ENCODE results near the gene ALDH3B1.

ALDH3B1 gene

DNA sequence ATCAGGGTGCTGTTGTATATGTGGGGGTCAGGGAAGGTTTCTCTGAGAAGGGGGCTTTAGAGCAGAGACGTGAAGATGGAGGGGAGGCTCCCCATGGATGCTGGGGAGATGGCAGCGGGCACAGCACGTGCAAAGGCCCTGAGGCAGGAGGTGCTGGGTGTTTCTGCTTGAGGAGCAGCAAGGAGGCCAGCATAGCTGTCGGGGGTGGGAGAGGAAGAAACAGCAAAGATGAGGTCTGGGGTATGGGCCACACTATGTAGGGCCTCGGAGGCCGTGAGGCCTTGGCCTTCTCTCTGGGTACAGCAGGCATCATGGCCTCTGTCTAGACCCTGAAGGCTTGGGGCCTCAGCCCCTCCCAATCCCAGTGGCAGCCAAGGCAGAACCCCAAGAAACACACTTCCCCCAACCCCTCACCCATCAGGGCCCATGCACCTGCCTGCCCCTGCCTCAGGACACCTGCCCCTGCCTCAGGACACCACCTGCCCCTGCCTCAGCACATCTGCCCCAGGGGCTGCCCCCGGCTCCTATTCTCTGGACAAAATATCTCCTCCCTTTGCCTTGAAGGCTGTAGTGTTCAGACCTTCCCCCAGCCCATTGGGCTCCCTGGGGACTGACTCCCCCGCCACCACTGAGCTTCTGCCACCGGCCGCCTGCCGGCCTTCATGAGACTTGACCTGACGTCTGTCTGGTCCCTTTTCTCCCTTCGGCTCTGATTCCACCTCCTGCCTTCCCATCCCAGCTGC is 6.2 kb downstream of the ALDH3B1 start:
- TF ChIP-seq CTCF (IDR thresholded peaks at IDR 0.05): no peak

DNA sequence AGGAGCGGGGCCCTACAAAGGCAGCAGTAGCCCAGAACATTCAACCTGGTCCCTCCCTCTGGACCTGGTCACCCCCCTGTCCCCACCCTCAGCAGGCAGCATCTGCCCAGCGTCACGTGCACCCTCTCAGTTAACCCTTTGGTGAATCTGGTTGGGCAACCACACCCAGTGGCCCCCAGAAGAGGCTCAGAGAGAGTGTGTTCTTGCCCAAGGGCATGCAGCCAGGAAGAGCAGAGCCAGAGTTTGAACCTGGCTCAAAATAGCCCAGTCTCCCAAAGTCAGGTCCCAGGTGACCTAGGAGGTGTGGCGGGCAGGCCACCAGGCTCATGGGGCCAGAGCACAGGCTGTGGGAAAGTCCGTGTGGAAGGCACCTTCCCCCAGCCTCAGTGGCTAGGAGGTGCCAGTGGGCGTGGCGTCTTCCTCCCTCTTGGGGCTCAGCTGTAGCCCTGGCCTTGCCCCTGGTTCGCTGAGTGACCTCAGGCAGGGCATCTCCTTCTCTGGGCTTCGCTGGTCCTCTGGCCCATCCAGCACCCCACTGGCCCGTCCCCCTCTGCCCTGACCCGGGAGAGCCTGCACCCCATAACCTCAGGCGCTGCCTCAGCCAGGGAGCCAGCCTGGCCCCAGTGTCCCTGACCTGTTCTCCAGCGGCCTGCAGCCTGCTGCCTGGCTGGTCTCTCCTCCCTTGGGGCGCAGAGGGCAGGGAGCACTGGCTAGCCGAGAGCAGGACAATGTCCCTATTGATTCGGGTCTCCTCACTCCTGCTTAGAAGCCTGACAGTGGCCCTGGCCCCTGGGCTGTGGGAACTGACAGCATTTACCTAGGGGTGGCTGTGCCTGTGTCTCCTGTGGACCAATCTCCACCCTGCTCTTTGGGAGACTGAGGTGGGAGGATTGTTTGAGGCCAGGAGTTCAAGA is 7.0 kb downstream of the ALDH3B1 start:
- no peak for TF ChIP-seq CTCF (IDR thresholded peaks at IDR 0.05)

DNA sequence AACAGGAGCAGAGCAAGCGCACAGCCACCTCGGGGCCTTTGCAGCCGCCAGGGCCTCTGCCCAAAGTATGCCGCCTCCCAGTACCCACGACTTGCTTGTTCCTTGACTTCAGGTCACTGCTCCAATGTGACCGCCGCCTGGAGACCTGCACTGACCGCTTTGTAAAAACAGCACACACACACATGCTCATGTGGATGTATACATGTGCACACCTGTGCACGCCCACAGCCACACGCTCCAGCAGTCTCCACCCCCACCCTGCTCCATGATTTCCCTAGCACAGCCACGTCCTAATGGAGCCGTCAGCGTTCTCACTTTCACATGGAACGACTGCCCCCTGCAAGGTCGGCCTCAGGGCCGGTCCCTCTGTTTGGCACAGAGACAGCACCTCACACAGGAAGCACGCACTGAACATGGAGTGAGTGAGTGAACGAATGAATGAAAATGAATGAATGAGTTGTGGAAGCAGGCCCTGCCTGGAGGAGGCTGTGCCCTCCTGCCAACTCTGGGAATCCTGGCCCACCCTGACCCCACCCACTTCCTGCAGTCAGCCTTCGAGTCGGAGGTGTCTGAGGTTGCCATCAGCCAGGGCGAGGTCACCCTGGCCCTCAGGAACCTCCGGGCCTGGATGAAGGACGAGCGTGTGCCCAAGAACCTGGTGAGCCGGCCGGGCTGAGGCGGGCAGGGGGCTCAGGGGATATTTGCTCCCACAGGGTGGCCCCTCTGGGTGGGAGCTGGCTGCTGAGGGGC is 8.0 kb downstream of the ALDH3B1 start:
- TF ChIP-seq CTCF (IDR thresholded peaks at IDR 0.05): no peak

DNA sequence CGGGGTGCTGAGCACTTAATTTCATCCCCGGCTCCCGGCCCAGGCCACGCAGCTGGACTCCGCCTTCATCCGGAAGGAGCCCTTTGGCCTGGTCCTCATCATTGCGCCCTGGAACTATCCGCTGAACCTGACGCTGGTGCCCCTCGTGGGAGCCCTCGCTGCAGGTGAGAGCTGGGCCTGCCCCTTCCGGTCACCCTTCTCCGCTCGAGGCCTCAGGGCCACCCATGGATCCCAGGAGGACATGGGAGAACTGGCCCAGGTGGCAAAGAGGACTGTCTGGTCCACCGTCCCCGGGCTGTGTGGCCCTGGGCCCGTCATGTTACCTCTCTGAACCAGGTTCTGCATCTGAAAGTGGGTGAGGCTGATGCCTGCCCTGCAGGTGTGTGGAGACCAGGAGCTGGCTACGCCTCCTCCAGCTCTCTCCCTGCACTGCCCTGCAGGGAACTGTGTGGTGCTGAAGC is 8.6 kb downstream of the ALDH3B1 start:
- TF ChIP-seq CTCF (IDR thresholded peaks at IDR 0.05): no peak

DNA sequence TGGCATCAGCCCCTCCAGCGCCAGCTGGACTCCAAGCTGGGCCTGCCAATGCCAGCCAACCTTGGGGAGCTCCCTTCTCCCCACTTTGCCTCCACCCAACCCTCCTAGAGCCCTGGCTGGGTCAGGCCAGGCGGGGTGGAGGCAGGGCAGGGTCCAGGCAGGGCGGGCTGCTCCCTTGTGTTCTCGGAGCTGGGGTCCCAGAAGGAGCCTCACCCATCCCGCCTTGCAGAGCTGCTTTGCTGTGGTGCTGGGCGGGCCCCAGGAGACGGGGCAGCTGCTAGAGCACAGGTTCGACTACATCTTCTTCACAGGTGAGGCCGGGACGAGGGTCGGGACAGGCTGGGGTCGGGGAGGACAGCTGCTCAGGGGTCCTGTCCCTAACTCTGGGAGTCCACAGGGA is 9.4 kb downstream of the ALDH3B1 start:
- no peak for TF ChIP-seq CTCF (IDR thresholded peaks at IDR 0.05)

DNA sequence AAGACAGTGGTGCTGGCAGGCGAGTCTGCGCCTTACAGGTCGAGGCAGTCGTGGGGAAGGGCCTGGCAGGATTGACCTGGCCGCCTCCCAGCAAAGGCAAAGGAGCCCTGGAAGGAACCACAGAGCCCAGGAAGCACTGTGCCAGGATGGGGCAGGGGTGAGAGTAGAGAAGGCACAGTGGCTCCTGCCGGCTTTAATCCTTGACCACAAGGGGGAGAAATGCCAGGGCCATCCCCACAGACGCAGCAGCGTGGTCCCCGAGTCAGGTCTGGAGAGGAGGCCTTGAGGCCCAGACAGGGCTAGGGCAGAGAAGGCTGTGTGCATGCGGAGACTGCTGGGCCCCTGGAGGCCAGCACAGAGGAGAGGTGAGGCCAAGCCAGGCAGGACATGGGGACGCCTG is 10.4 kb downstream of the ALDH3B1 start:
- TF ChIP-seq CTCF (IDR thresholded peaks at IDR 0.05): peak; percentile 57

DNA sequence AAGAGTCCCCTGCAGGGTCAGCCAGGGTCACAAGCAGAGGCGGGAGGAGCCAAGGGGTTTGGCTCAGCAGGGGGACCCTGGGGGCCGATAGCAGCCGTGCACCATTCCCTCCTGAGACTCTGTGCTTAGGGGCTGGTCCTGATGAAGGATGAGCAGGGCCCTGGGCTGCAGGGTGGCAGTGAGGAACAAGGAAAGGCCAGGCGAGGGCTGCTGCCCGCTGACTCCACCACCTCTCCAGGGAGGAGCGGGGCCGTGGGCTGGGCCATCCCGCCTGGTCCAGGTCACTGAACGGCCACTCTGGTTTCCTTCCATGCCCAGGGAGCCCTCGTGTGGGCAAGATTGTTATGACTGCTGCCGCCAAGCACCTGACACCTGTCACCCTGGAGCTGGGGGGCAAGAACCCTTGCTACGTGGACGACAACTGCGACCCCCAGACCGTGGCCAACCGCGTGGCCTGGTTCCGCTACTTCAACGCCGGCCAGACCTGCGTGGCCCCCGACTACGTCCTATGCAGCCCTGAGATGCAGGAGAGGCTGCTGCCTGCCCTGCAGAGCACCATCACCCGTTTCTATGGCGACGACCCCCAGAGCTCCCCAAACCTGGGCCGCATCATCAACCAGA is 11.2 kb downstream of the ALDH3B1 start:
- TF ChIP-seq CTCF (IDR thresholded peaks at IDR 0.05): peak; percentile 35
